Mammary epithelial cell (primary cell): ENCODE measurements around the gene WBP1L.

Source experiments
- EZH2 ChIP-seq: IDR thresholded peaks from 2 replicates; pipeline ENCODE4 v1.6.1; 2012; ENCODE audit warnings: low read length, inconsistent platforms, borderline replicate concordance
- TF ChIP-seq, protein P1 (sequence below), 2 donors: IDR thresholded peaks in 1 of 2; conservative IDR thresholded peaks in 1 of 2; 2 replicates each; pipeline ENCODE4 v1.5.1; 2011 to 2012; ENCODE audit warnings: inconsistent platforms in 2 of 2, low read length in 2 of 2, mild to moderate bottlenecking in 2 of 2, control low read depth in 1 of 2, low read depth in 1 of 2; ENCODE audit not compliant: insufficient read depth in 1 of 2; ENCODE audit errors: extremely low read depth in 1 of 2

DNA sequence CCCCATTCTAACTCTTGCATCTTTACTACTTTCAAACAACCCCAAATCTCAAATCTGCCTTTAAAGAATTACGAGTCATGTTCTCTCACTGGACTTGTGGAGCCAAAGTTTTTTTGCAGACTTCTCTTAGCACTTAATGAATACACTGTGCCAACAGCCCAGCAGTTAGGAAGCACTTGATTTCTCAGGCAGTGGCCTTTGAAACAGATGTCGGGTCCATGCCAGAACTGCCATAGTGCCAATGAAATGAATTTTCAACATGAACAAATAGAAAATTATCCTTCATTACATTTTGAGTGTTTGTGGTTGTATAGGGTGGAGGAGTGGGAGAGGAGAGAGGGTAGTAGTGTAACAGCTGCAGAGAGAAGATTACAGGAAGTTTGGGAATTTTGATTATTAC, 116.2 kb downstream of the WBP1L start:
- TF ChIP-seq, protein P1, sequence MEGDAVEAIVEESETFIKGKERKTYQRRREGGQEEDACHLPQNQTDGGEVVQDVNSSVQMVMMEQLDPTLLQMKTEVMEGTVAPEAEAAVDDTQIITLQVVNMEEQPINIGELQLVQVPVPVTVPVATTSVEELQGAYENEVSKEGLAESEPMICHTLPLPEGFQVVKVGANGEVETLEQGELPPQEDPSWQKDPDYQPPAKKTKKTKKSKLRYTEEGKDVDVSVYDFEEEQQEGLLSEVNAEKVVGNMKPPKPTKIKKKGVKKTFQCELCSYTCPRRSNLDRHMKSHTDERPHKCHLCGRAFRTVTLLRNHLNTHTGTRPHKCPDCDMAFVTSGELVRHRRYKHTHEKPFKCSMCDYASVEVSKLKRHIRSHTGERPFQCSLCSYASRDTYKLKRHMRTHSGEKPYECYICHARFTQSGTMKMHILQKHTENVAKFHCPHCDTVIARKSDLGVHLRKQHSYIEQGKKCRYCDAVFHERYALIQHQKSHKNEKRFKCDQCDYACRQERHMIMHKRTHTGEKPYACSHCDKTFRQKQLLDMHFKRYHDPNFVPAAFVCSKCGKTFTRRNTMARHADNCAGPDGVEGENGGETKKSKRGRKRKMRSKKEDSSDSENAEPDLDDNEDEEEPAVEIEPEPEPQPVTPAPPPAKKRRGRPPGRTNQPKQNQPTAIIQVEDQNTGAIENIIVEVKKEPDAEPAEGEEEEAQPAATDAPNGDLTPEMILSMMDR (conservative IDR thresholded peaks at IDR 0.05 in 1 of 2, IDR thresholded peaks at IDR 0.05 in 1 of 2; ENCODE audit: extremely low read depth in 1 of 2, insufficient read depth in 1 of 2, low read depth in 1 of 2, low read length in 2 of 2), result no peak
- no peak for TF ChIP-seq EZH2
